WTC11 (cell line): ENCODE data around the gene HDC. TPM values are rescaled to one million over a fixed set of nuclear protein-coding genes. Genes with fewer than 3 reads are reported as not detected.

Source experiments
- ATAC-seq: fragments of 200-7000 bp; cut with Tn5 transposase; 2 replicates; pipeline ENCODE4 v1.10.0; 2021; ENCODE audit warnings: mild to moderate bottlenecking, moderate library complexity
- Bru-seq: library from RNA; stranded (reverse); fragments of 400-500 nt; gene quantifications from one replicate; lab custom pipeline; 2021; lab: Mats Ljungman, UMichigan
- CTCF ChIA-PET: fragments of 300-600 bp; sonication (Branson Sonifier 250); formaldehyde crosslinking; loops from one replicate; lab custom pipeline; 2021; ENCODE audit warnings: antibody characterized with exemption; lab: Charles Lee
- POLR2A ChIA-PET: fragments of 350-600 bp; sonication (Branson Sonifier 250); formaldehyde crosslinking; loops from one replicate; lab custom pipeline; 2021; ENCODE audit warnings: antibody characterized with exemption; lab: Charles Lee
- DNase-seq: peaks from one replicate; pipeline ENCODE4 v3.0.0; 2021; ENCODE audit warnings: low spot score
- H3K27ac Mint-ChIP-seq: 2 replicates; pipeline ENCODE4 v1.8.0; 2021; ENCODE audit warnings: mixed read lengths
- H3K27me3 Mint-ChIP-seq: 2 replicates; pipeline ENCODE4 v1.8.0; 2021; ENCODE audit warnings: low read depth, mild to moderate bottlenecking, moderate library complexity, mixed read lengths
- H3K36me3 Mint-ChIP-seq: 2 replicates; pipeline ENCODE4 v1.8.0; 2021; ENCODE audit warnings: mixed read lengths
- H3K4me1 Mint-ChIP-seq: 2 replicates; pipeline ENCODE4 v1.8.0; 2022; ENCODE audit warnings: mixed read lengths
- H3K4me3 Mint-ChIP-seq: 2 replicates; pipeline ENCODE4 v1.8.0; 2021; ENCODE audit warnings: mild to moderate bottlenecking, moderate library complexity, mixed read lengths
- H3K9me3 Mint-ChIP-seq: 2 replicates; pipeline ENCODE4 v1.8.0; 2021; ENCODE audit warnings: mixed read lengths
- CBFB ChIP-seq: sonication (generic); formaldehyde crosslinking; IDR thresholded peaks from 2 replicates; pipeline ENCODE4 v1.8.1; 2022; ENCODE audit warnings: mild to moderate bottlenecking, low read depth, missing genetic modification reagents
- FOXJ3 ChIP-seq: sonication (generic); formaldehyde crosslinking; IDR thresholded peaks from 2 replicates; pipeline ENCODE4 v1.9.0; 2021; ENCODE audit warnings: missing genetic modification reagents, mild to moderate bottlenecking, borderline replicate concordance
- GTF2I ChIP-seq: fragments of 250-450 bp; sonication (Bioruptor Pico); conservative IDR thresholded peaks from 2 replicates; pipeline ENCODE4 v1.4.0; 2021; ENCODE audit warnings: mild to moderate bottlenecking
- NR1H2 ChIP-seq: sonication (generic); formaldehyde crosslinking; IDR thresholded peaks from 2 replicates; pipeline ENCODE4 v1.9.0; 2021; ENCODE audit warnings: mild to moderate bottlenecking, moderate library complexity, missing genetic modification reagents
- NR2C2 ChIP-seq: sonication (generic); formaldehyde crosslinking; IDR thresholded peaks from 2 replicates; pipeline ENCODE4 v1.8.0; 2022; ENCODE audit warnings: mild to moderate bottlenecking, missing genetic modification reagents
- ZBTB21 ChIP-seq: sonication (generic); formaldehyde crosslinking; IDR thresholded peaks from 2 replicates; pipeline ENCODE4 v1.8.1; 2023; ENCODE audit warnings: mild to moderate bottlenecking, missing genetic modification reagents, borderline replicate concordance
- long read RNA-seq, 3 experiments: library from RNA in 1 of 3; library from capped mRNA in 1 of 3; library from polyadenylated mRNA in 1 of 3; unstranded in 2 of 3; stranded (forward) in 1 of 3; transcript quantifications; one replicate each; pipeline ENCODE4 v2.0.0, GENCODE V29; 2021
- total RNA-seq: library from RNA; stranded (reverse); gene quantifications from 3 replicates; pipeline ENCODE4 v1.2.3, GENCODE V29; 2021
- TF ChIP-seq, protein P1 (sequence below): sonication (generic); formaldehyde crosslinking; IDR thresholded peaks from 2 replicates; pipeline ENCODE4 v1.8.0; 2023; ENCODE audit warnings: missing genetic modification reagents, mild to moderate bottlenecking, borderline replicate concordance
- TF ChIP-seq, protein P2 (sequence below): sonication (generic); formaldehyde crosslinking; IDR thresholded peaks from 2 replicates; pipeline ENCODE4 v1.8.1; 2023; ENCODE audit warnings: mild to moderate bottlenecking, moderate library complexity, missing genetic modification reagents
- TF ChIP-seq, protein P3 (sequence below): sonication (generic); formaldehyde crosslinking; IDR thresholded peaks from 2 replicates; pipeline ENCODE4 v1.8.0; 2022; ENCODE audit warnings: mild to moderate bottlenecking, missing genetic modification reagents
- TF ChIP-seq, protein P4 (sequence below): fragments of 250-450 bp; sonication (Bioruptor Pico); IDR thresholded peaks from 2 replicates; pipeline ENCODE4 v1.9.0; 2021; ENCODE audit warnings: mild to moderate bottlenecking
- TF ChIP-seq, protein P5 (sequence below): sonication (generic); formaldehyde crosslinking; IDR thresholded peaks from 2 replicates; pipeline ENCODE4 v1.8.1; 2023; ENCODE audit warnings: mild to moderate bottlenecking, missing genetic modification reagents, borderline replicate concordance

The HDC gene, protein sequence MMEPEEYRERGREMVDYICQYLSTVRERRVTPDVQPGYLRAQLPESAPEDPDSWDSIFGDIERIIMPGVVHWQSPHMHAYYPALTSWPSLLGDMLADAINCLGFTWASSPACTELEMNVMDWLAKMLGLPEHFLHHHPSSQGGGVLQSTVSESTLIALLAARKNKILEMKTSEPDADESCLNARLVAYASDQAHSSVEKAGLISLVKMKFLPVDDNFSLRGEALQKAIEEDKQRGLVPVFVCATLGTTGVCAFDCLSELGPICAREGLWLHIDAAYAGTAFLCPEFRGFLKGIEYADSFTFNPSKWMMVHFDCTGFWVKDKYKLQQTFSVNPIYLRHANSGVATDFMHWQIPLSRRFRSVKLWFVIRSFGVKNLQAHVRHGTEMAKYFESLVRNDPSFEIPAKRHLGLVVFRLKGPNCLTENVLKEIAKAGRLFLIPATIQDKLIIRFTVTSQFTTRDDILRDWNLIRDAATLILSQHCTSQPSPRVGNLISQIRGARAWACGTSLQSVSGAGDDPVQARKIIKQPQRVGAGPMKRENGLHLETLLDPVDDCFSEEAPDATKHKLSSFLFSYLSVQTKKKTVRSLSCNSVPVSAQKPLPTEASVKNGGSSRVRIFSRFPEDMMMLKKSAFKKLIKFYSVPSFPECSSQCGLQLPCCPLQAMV
- not detected in 3 replicates for total RNA-seq
- Bru-seq, nascent RNA = percentile 6 among the genes with signal in this experiment
- long read RNA-seq, experiment 1 = 0 reads
- long read RNA-seq, experiment 2 = 0 reads
- long read RNA-seq, experiment 3 = 0 reads

DNA sequence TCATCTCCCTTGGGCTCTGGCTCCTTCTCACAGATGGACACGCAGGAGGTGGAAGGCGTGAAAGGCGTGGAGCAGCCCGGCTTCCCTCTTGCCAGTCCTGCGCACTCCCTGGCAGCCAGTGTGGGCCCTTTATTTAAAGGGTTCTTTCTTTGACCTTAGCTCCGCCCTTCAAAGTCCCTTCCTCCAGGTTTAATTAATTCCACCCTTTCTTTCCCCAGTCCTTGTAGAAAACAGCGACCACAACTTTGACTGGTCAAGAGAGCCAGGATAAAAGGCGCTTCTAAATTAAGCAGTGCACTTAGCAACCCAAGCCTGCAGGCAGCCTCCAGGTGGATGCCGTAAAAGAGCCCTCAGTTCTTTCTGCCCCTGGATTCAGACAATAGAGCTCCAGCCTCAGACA is at the start of gene HDC:
TSS of gene HDC (minus strand) at position 107 of the 400 bp plus-strand sequence. CDS start at position 4, 103 bp downstream.
- TF ChIP-seq NR2C2 (CRISPR knock-in tag) = no peak
- TF ChIP-seq NR1H2 (CRISPR knock-in tag) = no peak
- TF ChIP-seq, protein P1, sequence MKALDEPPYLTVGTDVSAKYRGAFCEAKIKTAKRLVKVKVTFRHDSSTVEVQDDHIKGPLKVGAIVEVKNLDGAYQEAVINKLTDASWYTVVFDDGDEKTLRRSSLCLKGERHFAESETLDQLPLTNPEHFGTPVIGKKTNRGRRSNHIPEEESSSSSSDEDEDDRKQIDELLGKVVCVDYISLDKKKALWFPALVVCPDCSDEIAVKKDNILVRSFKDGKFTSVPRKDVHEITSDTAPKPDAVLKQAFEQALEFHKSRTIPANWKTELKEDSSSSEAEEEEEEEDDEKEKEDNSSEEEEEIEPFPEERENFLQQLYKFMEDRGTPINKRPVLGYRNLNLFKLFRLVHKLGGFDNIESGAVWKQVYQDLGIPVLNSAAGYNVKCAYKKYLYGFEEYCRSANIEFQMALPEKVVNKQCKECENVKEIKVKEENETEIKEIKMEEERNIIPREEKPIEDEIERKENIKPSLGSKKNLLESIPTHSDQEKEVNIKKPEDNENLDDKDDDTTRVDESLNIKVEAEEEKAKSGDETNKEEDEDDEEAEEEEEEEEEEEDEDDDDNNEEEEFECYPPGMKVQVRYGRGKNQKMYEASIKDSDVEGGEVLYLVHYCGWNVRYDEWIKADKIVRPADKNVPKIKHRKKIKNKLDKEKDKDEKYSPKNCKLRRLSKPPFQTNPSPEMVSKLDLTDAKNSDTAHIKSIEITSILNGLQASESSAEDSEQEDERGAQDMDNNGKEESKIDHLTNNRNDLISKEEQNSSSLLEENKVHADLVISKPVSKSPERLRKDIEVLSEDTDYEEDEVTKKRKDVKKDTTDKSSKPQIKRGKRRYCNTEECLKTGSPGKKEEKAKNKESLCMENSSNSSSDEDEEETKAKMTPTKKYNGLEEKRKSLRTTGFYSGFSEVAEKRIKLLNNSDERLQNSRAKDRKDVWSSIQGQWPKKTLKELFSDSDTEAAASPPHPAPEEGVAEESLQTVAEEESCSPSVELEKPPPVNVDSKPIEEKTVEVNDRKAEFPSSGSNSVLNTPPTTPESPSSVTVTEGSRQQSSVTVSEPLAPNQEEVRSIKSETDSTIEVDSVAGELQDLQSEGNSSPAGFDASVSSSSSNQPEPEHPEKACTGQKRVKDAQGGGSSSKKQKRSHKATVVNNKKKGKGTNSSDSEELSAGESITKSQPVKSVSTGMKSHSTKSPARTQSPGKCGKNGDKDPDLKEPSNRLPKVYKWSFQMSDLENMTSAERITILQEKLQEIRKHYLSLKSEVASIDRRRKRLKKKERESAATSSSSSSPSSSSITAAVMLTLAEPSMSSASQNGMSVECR = no peak
- Mint-ChIP-seq H3K36me3 (no peaks in the 10 kb centered on the region), H3K4me3 (no peak within 1 kb of the TSS), H3K9me3 (no peaks in the 10 kb centered on the region), H3K27me3 (no peaks in the 10 kb centered on the region), H3K27ac (no peak within 1 kb of the TSS), H3K4me1 (peaks cover 7% of the 10 kb centered on the region)
- ATAC-seq (peak; percentile 76), DNase-seq (no peak)
- ChIA-PET POLR2A (no interaction called here), CTCF (interaction anchor here (1.2 kb wide), 1 partner anchor 117 kb away, joined by 3 read pairs; no protein-coding TSS in a partner anchor)

DNA sequence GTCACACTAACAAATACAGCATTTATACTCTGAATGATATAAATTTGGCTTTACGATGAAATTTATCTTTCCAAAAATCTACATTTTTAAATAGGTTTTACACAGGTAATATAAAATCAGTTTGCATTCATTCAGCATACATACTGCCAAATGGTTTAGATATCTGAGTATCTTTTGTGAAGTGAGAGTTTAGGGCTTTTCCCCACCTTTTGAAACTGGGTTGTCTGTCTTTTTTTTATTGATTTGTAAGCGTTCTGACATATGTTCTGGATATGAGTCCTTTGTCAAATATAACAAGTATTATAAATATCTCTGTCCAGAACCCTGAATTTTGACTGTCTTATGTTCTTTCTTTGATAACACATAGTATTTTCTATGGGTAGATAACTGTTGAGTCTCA is 47.1 kb upstream of the HDC start:
- ChIA-PET CTCF (no interaction called here), POLR2A (no interaction called here)
- ATAC-seq = no peak
- H3K27me3 Mint-ChIP-seq = no peaks in the 10 kb centered on the region
- H3K9me3 Mint-ChIP-seq = peaks cover 13% of the 10 kb centered on the region
- no peak for DNase-seq
- peaks cover 20% of the 10 kb centered on the region for H3K36me3 Mint-ChIP-seq
- TF ChIP-seq, protein P2, sequence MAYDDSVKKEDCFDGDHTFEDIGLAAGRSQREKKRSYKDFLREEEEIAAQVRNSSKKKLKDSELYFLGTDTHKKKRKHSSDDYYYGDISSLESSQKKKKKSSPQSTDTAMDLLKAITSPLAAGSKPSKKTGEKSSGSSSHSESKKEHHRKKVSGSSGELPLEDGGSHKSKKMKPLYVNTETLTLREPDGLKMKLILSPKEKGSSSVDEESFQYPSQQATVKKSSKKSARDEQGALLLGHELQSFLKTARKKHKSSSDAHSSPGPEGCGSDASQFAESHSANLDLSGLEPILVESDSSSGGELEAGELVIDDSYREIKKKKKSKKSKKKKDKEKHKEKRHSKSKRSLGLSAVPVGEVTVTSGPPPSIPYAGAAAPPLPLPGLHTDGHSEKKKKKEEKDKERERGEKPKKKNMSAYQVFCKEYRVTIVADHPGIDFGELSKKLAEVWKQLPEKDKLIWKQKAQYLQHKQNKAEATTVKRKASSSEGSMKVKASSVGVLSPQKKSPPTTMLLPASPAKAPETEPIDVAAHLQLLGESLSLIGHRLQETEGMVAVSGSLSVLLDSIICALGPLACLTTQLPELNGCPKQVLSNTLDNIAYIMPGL = no peak
- TF ChIP-seq, protein P3, sequence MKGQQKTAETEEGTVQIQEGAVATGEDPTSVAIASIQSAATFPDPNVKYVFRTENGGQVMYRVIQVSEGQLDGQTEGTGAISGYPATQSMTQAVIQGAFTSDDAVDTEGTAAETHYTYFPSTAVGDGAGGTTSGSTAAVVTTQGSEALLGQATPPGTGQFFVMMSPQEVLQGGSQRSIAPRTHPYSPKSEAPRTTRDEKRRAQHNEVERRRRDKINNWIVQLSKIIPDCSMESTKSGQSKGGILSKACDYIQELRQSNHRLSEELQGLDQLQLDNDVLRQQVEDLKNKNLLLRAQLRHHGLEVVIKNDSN (CRISPR knock-in tag) = no peak
- TF ChIP-seq ZBTB21 (CRISPR knock-in tag) (no peak), GTF2I (no peak), CBFB (CRISPR knock-in tag) (no peak), FOXJ3 (CRISPR knock-in tag) (no peak)
- TF ChIP-seq, protein P4, sequence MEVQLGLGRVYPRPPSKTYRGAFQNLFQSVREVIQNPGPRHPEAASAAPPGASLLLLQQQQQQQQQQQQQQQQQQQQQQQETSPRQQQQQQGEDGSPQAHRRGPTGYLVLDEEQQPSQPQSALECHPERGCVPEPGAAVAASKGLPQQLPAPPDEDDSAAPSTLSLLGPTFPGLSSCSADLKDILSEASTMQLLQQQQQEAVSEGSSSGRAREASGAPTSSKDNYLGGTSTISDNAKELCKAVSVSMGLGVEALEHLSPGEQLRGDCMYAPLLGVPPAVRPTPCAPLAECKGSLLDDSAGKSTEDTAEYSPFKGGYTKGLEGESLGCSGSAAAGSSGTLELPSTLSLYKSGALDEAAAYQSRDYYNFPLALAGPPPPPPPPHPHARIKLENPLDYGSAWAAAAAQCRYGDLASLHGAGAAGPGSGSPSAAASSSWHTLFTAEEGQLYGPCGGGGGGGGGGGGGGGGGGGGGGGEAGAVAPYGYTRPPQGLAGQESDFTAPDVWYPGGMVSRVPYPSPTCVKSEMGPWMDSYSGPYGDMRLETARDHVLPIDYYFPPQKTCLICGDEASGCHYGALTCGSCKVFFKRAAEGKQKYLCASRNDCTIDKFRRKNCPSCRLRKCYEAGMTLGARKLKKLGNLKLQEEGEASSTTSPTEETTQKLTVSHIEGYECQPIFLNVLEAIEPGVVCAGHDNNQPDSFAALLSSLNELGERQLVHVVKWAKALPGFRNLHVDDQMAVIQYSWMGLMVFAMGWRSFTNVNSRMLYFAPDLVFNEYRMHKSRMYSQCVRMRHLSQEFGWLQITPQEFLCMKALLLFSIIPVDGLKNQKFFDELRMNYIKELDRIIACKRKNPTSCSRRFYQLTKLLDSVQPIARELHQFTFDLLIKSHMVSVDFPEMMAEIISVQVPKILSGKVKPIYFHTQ (CRISPR knock-in tag) = no peak
- TF ChIP-seq, protein P5, sequence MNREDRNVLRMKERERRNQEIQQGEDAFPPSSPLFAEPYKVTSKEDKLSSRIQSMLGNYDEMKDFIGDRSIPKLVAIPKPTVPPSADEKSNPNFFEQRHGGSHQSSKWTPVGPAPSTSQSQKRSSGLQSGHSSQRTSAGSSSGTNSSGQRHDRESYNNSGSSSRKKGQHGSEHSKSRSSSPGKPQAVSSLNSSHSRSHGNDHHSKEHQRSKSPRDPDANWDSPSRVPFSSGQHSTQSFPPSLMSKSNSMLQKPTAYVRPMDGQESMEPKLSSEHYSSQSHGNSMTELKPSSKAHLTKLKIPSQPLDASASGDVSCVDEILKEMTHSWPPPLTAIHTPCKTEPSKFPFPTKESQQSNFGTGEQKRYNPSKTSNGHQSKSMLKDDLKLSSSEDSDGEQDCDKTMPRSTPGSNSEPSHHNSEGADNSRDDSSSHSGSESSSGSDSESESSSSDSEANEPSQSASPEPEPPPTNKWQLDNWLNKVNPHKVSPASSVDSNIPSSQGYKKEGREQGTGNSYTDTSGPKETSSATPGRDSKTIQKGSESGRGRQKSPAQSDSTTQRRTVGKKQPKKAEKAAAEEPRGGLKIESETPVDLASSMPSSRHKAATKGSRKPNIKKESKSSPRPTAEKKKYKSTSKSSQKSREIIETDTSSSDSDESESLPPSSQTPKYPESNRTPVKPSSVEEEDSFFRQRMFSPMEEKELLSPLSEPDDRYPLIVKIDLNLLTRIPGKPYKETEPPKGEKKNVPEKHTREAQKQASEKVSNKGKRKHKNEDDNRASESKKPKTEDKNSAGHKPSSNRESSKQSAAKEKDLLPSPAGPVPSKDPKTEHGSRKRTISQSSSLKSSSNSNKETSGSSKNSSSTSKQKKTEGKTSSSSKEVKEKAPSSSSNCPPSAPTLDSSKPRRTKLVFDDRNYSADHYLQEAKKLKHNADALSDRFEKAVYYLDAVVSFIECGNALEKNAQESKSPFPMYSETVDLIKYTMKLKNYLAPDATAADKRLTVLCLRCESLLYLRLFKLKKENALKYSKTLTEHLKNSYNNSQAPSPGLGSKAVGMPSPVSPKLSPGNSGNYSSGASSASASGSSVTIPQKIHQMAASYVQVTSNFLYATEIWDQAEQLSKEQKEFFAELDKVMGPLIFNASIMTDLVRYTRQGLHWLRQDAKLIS (CRISPR knock-in tag) = no peak
- no peak overlapping the region for H3K4me3 Mint-ChIP-seq
- H3K27ac Mint-ChIP-seq = no peak overlapping the region
- H3K4me1 Mint-ChIP-seq = no peaks in the 10 kb centered on the region
